ENCODE data around the gene CREB1. TPM values are rescaled to one million over a fixed set of nuclear protein-coding genes. Genes with fewer than 3 reads are reported as not detected.

The CREB1 gene
- total RNA-seq, 2 donors from 2014 or later: 17.9 to 20.1 TPM

- intact Hi-C loops (cut with DNase I): no loop called here
- DNase-seq (no peak), ATAC-seq (no peak)
- TF ChIP-seq CTCF (IDR thresholded peaks at IDR 0.05) (no peak), POLR2A (IDR thresholded peaks at IDR 0.05) (no peak)
- Histone ChIP-seq H3K4me1 (peaks cover 5% of the 10 kb centered on the region), H3K27me3 (no peaks in the 10 kb centered on the region), H3K36me3 (replicated peaks in 1 of 2; ENCODE audit: insufficient read depth in 1 of 2, low read depth in 2 of 2) (no peaks in the 10 kb centered on the region), H3K27ac (no peak overlapping the region), H3K4me3 (no peak overlapping the region), H3K9me3 (no peaks in the 10 kb centered on the region)
These were observed 46.7 kb upstream of the CREB1 start for GRCh38 chr2:207483066-207483465.

DNA sequence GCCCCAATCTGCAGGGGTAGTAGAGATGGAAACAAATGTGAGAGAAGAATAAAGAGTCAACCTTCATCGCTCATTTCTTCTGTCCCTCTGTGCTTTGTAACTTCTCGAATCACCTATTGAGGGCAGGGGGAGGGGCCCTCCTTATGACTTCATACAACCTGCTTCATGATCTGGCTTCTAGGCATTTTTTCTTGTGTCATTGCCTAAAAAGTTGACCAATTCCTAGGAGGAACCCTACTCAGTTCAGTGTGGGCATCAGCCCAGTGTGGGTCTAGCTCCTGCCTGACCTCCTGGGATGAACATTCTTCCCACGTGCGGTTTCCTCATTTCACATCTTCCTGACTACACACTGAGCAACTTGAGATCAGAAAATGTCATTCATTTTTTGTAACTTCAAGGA is 46.3 kb upstream of the CREB1 start:
- 77 to 89% methylated on average over 4 of the region's 4 CpGs for WGBS, 2 donors
- Histone ChIP-seq H3K4me1 (peaks cover 5% of the 10 kb centered on the region), H3K4me3 (no peak overlapping the region), H3K36me3 (replicated peaks in 1 of 2; ENCODE audit: insufficient read depth in 1 of 2, low read depth in 2 of 2) (no peaks in the 10 kb centered on the region), H3K27ac (no peak overlapping the region), H3K9me3 (no peaks in the 10 kb centered on the region), H3K27me3 (no peaks in the 10 kb centered on the region)
- no peak for TF ChIP-seq POLR2A (IDR thresholded peaks at IDR 0.05)
- TF ChIP-seq CTCF (IDR thresholded peaks at IDR 0.05): no peak
- no peak for DNase-seq
- ATAC-seq: no peak
- intact Hi-C loops (cut with DNase I): no loop called here

- 80 to 82% methylated on average over 10 of the region's 10 CpGs for WGBS, 2 donors
- Histone ChIP-seq H3K27ac (no peak overlapping the region), H3K4me3 (no peak overlapping the region), H3K4me1 (peaks cover 5% of the 10 kb centered on the region), H3K36me3 (replicated peaks in 1 of 2; ENCODE audit: insufficient read depth in 1 of 2, low read depth in 2 of 2) (no peaks in the 10 kb centered on the region), H3K27me3 (no peaks in the 10 kb centered on the region), H3K9me3 (no peaks in the 10 kb centered on the region)
- TF ChIP-seq CTCF (IDR thresholded peaks at IDR 0.05) (no peak), POLR2A (IDR thresholded peaks at IDR 0.05) (no peak)
- no peak for ATAC-seq
- intact Hi-C loops (cut with DNase I): no loop called here
- DNase-seq: no peak
These were observed 45.0 kb upstream of the CREB1 start for GRCh38 chr2:207484444-207485391.

DNA sequence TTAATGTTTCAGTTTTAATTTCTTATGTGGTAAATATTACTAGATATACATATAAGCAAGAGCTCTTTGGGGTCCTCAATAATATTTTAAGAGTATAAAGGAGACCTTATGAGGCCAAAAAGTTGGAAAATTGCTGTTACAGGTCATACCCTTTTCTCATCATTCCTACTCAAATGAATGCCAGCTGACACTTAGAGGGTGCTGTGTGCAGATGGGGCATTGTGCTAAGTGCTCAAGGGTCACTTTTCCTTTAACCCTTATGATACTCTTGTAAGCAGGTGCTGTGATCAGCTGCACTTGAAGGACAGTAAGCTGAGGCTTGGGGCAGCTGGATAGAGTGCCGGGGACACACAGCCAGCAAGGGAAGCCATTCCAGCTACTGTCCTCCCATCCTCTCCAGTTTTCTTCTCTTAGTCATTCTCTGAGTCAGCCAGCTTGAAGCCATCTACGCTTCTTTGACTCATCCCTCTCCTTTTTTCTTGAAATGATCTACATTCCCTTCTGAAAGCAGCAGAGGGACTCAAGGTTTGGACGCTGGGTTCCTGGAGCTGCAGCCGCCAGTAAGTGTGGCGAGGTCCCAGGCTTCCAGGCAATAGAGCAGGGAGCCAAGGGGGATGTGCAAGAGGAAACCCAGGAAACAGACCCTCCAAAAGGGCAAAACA is 42.0 kb upstream of the CREB1 start:
- Histone ChIP-seq H3K4me3 (no peak overlapping the region), H3K9me3 (no peaks in the 10 kb centered on the region), H3K36me3 (replicated peaks in 1 of 2; ENCODE audit: insufficient read depth in 1 of 2, low read depth in 2 of 2) (no peaks in the 10 kb centered on the region), H3K4me1 (no peaks in the 10 kb centered on the region), H3K27me3 (no peaks in the 10 kb centered on the region), H3K27ac (no peak overlapping the region)
- DNase-seq (no peak), ATAC-seq (no peak)
- intact Hi-C loops (cut with DNase I): no loop called here
- 88 to 90% methylated on average over 4 to 5 of the region's 5 CpGs for WGBS, 2 donors
- TF ChIP-seq CTCF (IDR thresholded peaks at IDR 0.05): no peak
- no peak for TF ChIP-seq POLR2A (IDR thresholded peaks at IDR 0.05)

All from body of pancreas (tissue), 4 donors.